ENCODE measurements around the gene CHD8.
A peak's percentile ranks its signal among the peaks of the same experiment; 100 is the strongest.

CHD8 gene, protein sequence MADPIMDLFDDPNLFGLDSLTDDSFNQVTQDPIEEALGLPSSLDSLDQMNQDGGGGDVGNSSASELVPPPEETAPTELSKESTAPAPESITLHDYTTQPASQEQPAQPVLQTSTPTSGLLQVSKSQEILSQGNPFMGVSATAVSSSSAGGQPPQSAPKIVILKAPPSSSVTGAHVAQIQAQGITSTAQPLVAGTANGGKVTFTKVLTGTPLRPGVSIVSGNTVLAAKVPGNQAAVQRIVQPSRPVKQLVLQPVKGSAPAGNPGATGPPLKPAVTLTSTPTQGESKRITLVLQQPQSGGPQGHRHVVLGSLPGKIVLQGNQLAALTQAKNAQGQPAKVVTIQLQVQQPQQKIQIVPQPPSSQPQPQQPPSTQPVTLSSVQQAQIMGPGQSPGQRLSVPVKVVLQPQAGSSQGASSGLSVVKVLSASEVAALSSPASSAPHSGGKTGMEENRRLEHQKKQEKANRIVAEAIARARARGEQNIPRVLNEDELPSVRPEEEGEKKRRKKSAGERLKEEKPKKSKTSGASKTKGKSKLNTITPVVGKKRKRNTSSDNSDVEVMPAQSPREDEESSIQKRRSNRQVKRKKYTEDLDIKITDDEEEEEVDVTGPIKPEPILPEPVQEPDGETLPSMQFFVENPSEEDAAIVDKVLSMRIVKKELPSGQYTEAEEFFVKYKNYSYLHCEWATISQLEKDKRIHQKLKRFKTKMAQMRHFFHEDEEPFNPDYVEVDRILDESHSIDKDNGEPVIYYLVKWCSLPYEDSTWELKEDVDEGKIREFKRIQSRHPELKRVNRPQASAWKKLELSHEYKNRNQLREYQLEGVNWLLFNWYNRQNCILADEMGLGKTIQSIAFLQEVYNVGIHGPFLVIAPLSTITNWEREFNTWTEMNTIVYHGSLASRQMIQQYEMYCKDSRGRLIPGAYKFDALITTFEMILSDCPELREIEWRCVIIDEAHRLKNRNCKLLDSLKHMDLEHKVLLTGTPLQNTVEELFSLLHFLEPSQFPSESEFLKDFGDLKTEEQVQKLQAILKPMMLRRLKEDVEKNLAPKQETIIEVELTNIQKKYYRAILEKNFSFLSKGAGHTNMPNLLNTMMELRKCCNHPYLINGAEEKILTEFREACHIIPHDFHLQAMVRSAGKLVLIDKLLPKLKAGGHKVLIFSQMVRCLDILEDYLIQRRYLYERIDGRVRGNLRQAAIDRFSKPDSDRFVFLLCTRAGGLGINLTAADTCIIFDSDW (N-terminal part only)

DNA sequence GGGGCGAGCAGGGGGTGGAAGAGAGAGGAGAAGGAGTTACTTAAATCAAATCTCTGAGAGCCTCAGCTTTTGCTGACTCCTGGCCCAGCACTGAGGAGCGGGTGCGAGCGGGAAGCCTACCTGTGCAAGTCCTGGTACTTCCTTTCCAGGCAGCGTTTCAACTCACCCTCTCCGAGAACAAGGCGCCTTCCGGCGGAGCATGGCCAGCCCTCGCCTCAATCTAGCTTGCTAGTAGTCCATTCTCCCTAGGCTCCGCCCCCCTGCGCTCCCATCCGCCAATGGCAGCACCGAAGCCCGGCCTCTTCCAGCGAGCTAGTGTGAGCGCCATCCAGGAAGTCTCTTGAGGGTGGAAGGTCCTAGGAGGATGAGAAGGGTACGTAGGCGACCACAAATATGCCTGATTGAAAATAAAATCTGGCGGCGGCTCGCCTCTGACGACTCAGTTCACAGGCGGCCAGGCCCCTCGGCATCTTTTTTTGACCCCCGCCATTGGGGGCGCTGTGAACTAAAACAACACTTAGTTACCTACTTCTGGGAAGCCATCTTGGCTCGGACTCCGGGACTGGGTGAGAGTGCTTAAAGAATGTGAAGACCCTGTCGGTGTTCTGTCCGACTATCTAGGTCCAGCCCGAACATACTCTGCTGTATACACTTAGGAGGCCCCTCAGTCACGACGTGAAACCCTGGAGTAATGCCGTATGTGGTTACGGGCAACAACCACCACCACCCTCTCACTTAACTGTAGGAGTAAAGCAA lies at the start of gene CHD8:
Gene CHD8, minus strand, starts transcription at position 212 of the 756 bp plus-strand sequence. CDS start 24,480 bp downstream, outside the sequence.
- TF ChIP-seq, protein P1, sequence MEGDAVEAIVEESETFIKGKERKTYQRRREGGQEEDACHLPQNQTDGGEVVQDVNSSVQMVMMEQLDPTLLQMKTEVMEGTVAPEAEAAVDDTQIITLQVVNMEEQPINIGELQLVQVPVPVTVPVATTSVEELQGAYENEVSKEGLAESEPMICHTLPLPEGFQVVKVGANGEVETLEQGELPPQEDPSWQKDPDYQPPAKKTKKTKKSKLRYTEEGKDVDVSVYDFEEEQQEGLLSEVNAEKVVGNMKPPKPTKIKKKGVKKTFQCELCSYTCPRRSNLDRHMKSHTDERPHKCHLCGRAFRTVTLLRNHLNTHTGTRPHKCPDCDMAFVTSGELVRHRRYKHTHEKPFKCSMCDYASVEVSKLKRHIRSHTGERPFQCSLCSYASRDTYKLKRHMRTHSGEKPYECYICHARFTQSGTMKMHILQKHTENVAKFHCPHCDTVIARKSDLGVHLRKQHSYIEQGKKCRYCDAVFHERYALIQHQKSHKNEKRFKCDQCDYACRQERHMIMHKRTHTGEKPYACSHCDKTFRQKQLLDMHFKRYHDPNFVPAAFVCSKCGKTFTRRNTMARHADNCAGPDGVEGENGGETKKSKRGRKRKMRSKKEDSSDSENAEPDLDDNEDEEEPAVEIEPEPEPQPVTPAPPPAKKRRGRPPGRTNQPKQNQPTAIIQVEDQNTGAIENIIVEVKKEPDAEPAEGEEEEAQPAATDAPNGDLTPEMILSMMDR (IDR thresholded peaks at IDR 0.05; ENCODE audit: extremely low read depth, insufficient read depth, missing control alignments): peak; percentile 76
- peak; percentile 96 for DNase-seq (ENCODE audit: low spot score)
- in situ Hi-C loops (cut with MboI; ENCODE audit: low pct_unique_long_range_greater_than_20kb, low sequenced_read_pairs, unreplicated experiment): no loop called here

DNA sequence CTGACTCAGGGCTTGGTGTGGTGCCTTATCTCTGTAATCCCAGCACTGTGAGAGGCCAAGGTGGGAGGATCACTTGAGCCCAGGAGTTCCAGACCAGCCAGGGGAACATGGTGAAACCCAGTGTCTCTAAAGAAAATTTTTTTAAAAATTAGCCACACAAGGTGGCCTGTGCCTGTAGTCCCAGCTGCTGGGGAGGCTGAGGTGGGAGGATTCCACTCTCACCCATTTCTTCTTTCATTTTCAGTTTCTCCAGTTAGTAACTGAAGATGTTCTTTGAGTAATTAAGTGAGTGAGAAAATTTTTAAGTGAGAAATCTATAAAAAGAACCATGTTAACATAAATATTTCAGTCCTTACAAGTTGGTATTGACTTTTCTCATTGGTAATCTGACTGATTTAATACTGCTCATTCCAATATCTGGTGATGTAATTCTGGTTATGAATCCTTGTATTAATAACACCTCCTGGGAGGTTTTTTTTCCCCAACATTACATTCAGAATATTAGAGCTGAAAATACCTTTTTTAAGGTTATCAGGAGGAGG lies 49.2 kb upstream of the CHD8 start:
- peak; percentile 30 for DNase-seq (ENCODE audit: low spot score)
- in situ Hi-C loops (cut with MboI; ENCODE audit: low pct_unique_long_range_greater_than_20kb, low sequenced_read_pairs, unreplicated experiment): no loop called here
- TF ChIP-seq, protein P1 (IDR thresholded peaks at IDR 0.05; ENCODE audit: extremely low read depth, insufficient read depth, missing control alignments): no peak

DNA sequence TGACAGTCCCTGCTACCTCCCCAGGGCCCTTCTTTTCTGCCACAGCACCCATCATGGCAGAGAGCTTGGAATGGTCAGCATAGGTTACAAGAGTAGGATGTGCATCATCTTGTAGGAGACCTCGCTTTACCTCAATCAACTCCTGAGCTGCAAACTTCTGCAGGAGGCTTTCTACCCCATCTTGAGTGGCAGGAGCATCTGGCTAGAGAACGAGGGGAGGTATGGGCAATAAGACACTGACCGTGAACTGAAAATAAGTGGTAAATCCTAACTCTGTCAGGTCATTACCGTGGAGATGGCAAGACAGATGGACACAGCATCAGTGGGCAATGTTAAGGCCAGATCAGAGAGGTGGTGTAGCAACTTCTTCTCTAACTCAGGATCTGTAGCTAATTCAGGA lies 47.5 kb upstream of the CHD8 start:
- TF ChIP-seq, protein P1 (IDR thresholded peaks at IDR 0.05; ENCODE audit: extremely low read depth, insufficient read depth, missing control alignments): no peak
- DNase-seq (ENCODE audit: low spot score): no peak
- in situ Hi-C loops (cut with MboI; ENCODE audit: low pct_unique_long_range_greater_than_20kb, low sequenced_read_pairs, unreplicated experiment): no loop called here

DNA sequence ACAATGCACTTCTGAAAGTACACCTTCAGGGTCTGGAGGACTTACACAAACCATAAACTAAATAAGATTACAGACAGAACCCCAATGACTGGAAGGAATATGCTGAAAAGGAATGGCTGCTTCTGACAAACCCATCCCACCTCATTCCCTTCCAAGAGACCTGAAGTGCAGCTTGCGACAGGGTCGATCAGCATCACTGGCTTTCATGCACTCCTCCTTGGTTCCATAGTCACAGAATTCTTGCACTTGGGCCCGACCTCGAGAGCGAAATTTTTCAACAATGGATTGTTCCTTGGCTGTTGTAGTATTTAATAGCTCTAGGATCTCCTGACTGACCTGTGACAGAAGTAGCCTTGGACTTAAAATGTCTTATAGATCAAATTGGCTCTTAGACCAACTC lies 45.6 kb upstream of the CHD8 start:
- no peak for DNase-seq (ENCODE audit: low spot score)
- in situ Hi-C loops (cut with MboI; ENCODE audit: low pct_unique_long_range_greater_than_20kb, low sequenced_read_pairs, unreplicated experiment): no loop called here
- TF ChIP-seq, protein P1 (IDR thresholded peaks at IDR 0.05; ENCODE audit: extremely low read depth, insufficient read depth, missing control alignments): no peak

DNA sequence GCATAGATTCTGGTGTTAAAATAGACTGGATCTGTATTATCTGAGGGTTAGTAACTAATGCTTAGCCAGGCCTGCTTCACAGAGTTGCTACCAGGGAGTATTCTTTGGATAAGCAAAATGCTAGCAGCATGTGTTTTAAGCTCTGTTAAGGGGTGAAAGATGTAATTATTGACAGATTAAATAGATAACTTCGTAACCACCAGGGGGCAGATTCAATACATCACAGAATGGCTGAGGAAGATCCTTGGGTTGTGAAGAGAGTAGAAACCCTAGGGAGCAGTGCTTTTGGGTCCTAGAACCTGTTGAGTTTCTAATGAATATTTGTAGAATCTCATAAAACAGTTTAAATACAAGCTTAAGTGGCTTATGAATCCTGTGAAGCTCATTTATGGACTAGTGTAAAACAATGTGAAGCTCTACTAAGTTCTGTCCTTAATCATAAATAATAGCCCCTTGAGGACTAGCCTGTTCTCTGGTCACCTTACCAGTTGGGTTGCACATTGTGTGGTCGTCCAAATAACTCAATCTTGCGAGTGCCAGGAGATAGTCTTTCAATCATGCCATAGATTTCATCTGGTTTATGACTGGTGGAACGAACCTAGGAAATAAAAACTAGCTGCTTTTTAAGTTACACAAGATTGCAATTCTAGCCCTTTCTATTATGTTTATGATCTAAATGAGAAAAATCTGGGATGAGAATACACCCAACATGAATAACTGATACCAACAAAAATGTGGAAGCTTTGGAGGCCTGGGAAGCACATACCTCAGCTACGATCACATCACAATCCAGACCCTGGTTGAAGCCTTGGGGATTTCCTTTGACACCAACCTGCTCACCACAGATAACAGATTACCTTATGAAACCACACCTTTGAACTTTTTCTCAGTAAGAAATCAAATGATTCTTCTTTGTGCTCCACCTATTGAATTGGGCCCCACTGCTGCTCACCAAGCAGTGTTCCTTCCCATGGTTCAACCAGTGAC lies 42.9 kb upstream of the CHD8 start:
- DNase-seq (ENCODE audit: low spot score): peak; percentile 44
- in situ Hi-C loops (cut with MboI; ENCODE audit: low pct_unique_long_range_greater_than_20kb, low sequenced_read_pairs, unreplicated experiment): no loop called here
- TF ChIP-seq, protein P1 (IDR thresholded peaks at IDR 0.05; ENCODE audit: extremely low read depth, insufficient read depth, missing control alignments): peak; percentile 59
